PC-3 (cell line): ENCODE results near the gene PLEKHA1. TPM values are rescaled to one million over a fixed set of nuclear protein-coding genes. Genes with fewer than 3 reads are reported as not detected.
A peak's percentile ranks its signal among the peaks of the same experiment; 100 is the strongest.

Experiments used
- ATAC-seq: fragments of 200-7000 bp; cut with Tn5 transposase; 2 replicates; pipeline ENCODE4 v1.9.1; 2020; ENCODE audit warnings: mild to moderate bottlenecking, moderate library complexity
- BruUV-seq: library from RNA; stranded (reverse); fragments of 400-500 nt; replicated peaks from 2 replicates; lab custom pipeline; 2021; lab: Mats Ljungman, UMichigan
- CTCF ChIA-PET: fragments of 300-600 bp; sonication (Branson Sonifier 250); formaldehyde crosslinking; loops from one replicate; lab custom pipeline; 2022; ENCODE audit warnings: antibody characterized with exemption; lab: Charles Lee
- POLR2A ChIA-PET: fragments of 300-600 bp; sonication (Branson Sonifier 250); formaldehyde crosslinking; loops from one replicate; lab custom pipeline; 2022; ENCODE audit warnings: antibody characterized with exemption; ENCODE audit not compliant: unreplicated experiment; lab: Charles Lee
- DNase-seq: peaks from one replicate; pipeline ENCODE4 v3.0.0-alpha.2; 2015
- H2AFZ ChIP-seq: fragments of 300-600 bp; sonication (generic); 2 replicates; pipeline ENCODE4 v1.6.0; 2016; ENCODE audit warnings: antibody characterized with exemption, low read length
- H3F3A ChIP-seq: fragments of 300-600 bp; sonication (generic); one replicate; pipeline ENCODE4 v1.6.0; 2017; ENCODE audit warnings: antibody characterized with exemption, low read length, control low read depth, mild to moderate bottlenecking; ENCODE audit not compliant: unreplicated experiment
- H3K27ac ChIP-seq: fragments of 300-600 bp; sonication (generic); 2 replicates; pipeline ENCODE4 v1.5.1; 2016; ENCODE audit warnings: mild to moderate bottlenecking, low read length
- H3K27me3 ChIP-seq: fragments of 300-600 bp; sonication (generic); 2 replicates; pipeline ENCODE4 v1.6.1; 2016; ENCODE audit warnings: low read length, mixed read lengths
- H3K36me3 ChIP-seq: fragments of 300-600 bp; sonication (generic); 2 replicates; pipeline ENCODE4 v1.6.1; 2016; ENCODE audit warnings: low read depth, mixed run types, low read length, mixed read lengths
- H3K4me1 ChIP-seq: fragments of 300-600 bp; sonication (generic); 2 replicates; pipeline ENCODE4 v1.5.1; 2016; ENCODE audit warnings: low read length; ENCODE audit not compliant: insufficient read depth
- H3K4me2 ChIP-seq: fragments of 300-600 bp; sonication (generic); 2 replicates; pipeline ENCODE4 v1.6.0; 2016; ENCODE audit warnings: low read length
- H3K4me3 ChIP-seq: fragments of 300-600 bp; sonication (generic); 2 replicates; pipeline ENCODE4 v1.5.1; 2016; ENCODE audit warnings: mild to moderate bottlenecking, low read length, mixed read lengths
- H3K79me2 ChIP-seq: fragments of 300-600 bp; sonication (generic); 2 replicates; pipeline ENCODE4 v1.6.1; 2017; ENCODE audit warnings: low read length, mixed read lengths
- H3K9ac ChIP-seq: fragments of 300-600 bp; sonication (generic); 2 replicates; pipeline ENCODE4 v1.6.0; 2016; ENCODE audit warnings: mild to moderate bottlenecking, low read length
- H3K9me2 ChIP-seq: fragments of 300-600 bp; sonication (generic); replicated peaks from 2 replicates; pipeline ENCODE4 v1.6.1; 2016; ENCODE audit warnings: mixed run types, low read length, mixed read lengths
- H3K9me3 ChIP-seq: fragments of 300-600 bp; sonication (generic); 2 replicates; pipeline ENCODE4 v1.6.1; 2016; ENCODE audit warnings: low read length, mixed read lengths
- H4K20me1 ChIP-seq: fragments of 300-600 bp; sonication (generic); 2 replicates; pipeline ENCODE4 v1.6.1; 2016; ENCODE audit warnings: low read length, mixed read lengths
- EZH2 ChIP-seq: fragments of 300-600 bp; sonication (generic); IDR thresholded peaks from one replicate; pipeline ENCODE4 v1.6.1; 2017; ENCODE audit warnings: antibody characterized with exemption, mild to moderate bottlenecking, low read length; ENCODE audit not compliant: unreplicated experiment
- EZH2phosphoT487 ChIP-seq: fragments of 300-600 bp; sonication (generic); IDR thresholded peaks from 2 replicates; pipeline ENCODE4 v1.6.1; 2018; ENCODE audit warnings: mild to moderate bottlenecking, antibody characterized with exemption, low read length, borderline replicate concordance
- intact Hi-C: fragments of 100-400 bp; cut with micrococcal nuclease; formaldehyde crosslinking; loops from 2 replicates; pipeline ENCODE4 v1.9.0; 2023
- total RNA-seq: library from RNA; depleted of rRNA; stranded (reverse); fragments of >200 nt; gene quantifications from 2 replicates; pipeline ENCODE4 v1.2.3, GENCODE V29; 2014
- TF ChIP-seq, protein P1 (sequence below): fragments of 300-600 bp; sonication (generic); conservative IDR thresholded peaks from 2 replicates; pipeline ENCODE4 v1.5.1; 2017; ENCODE audit warnings: antibody characterized with exemption, low read depth, mild to moderate bottlenecking, low read length

PLEKHA1 gene
- total RNA-seq, 1 experiment from 2014 or later = 5.2 TPM

DNA sequence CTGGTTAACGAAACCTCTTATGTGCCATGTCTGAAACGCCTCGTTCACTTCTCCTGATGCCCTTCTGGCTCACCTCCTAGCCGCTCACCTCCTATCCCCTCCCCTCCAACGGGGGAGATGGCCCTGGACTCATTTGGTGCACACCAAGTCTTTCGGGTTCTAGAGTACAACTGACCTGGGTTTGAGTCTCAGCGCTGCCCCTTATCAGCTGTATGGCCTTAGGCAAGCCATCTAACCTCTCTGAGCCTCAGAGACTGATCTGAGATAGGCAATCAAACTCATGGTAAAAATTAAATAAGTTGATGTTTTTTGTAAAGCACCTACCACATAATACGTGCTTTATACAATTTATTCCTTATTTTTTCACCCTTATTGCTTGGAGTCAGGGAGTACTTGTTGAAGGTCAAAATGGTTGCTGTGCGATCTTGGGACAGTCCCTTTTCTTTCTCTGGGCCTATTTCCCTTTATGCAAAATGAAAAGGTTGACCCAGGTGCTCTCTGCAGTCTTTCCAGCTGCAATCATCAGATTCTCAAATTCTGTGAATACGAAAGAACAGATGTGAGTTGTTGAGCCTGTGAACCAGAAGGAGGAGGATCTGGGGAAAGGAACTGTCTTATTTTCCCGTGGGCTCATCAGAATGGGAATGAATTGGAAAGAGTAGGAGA is 31.2 kb upstream of the PLEKHA1 start:
- H3K27ac ChIP-seq = no peak overlapping the region
- no peaks in the 10 kb centered on the region for H3K36me3 ChIP-seq
- no peak for ATAC-seq
- no peaks in the 10 kb centered on the region; the same call in 1 of the 2 replicates for H3K4me1 ChIP-seq
- H3K9me3 ChIP-seq = no peaks in the 10 kb centered on the region
- H3K9ac ChIP-seq = no peak overlapping the region
- H3K4me3 ChIP-seq = no peak overlapping the region
- TF ChIP-seq, protein P1, sequence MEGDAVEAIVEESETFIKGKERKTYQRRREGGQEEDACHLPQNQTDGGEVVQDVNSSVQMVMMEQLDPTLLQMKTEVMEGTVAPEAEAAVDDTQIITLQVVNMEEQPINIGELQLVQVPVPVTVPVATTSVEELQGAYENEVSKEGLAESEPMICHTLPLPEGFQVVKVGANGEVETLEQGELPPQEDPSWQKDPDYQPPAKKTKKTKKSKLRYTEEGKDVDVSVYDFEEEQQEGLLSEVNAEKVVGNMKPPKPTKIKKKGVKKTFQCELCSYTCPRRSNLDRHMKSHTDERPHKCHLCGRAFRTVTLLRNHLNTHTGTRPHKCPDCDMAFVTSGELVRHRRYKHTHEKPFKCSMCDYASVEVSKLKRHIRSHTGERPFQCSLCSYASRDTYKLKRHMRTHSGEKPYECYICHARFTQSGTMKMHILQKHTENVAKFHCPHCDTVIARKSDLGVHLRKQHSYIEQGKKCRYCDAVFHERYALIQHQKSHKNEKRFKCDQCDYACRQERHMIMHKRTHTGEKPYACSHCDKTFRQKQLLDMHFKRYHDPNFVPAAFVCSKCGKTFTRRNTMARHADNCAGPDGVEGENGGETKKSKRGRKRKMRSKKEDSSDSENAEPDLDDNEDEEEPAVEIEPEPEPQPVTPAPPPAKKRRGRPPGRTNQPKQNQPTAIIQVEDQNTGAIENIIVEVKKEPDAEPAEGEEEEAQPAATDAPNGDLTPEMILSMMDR = no peak
- no peak for TF ChIP-seq EZH2phosphoT487
- no peak for TF ChIP-seq EZH2
- DNase-seq = no peak
- H2AFZ ChIP-seq = no peak overlapping the region
- H3K79me2 ChIP-seq = no peaks in the 10 kb centered on the region
- POLR2A ChIA-PET = no interaction called here
- CTCF ChIA-PET = interaction anchor here (0.6 to 1.1 kb wide), 7 partner anchors 10 to 222 kb away, joined by 3 to 11 read pairs (median 3); partner anchors contain the start of gene PLEKHA1
- no peak overlapping the region for H3K4me2 ChIP-seq
- no peaks in the 10 kb centered on the region for H3K27me3 ChIP-seq
- intact Hi-C loops = loop anchor here (2.0 to 5.0 kb wide), 3 partner anchors 32 to 224 kb away; partner anchors contain the start of gene PLEKHA1
- no peaks in the 10 kb centered on the region for H4K20me1 ChIP-seq
- H3K9me2 ChIP-seq = no peaks in the 10 kb centered on the region
- BruUV-seq = no TSS peak
- H3F3A ChIP-seq = no peaks in the 10 kb centered on the region

DNA sequence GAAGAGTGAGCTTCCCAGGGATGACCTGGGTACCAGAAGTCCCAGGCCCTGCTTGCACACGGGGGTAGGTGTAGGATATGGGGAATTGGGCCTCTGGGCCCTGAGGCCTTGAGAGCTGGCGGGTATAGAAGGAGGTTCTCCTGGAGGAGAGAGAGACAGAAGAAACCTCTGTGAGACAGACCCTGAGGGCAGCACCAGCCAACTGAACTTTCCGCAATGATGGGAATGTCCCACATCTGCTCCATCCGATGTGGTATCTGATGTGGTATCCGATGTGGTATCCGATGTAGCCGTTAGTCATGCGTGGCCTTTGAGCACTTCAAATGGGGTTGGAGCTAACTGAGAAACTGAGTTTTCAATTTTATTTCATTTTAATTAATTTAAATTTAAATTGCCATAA is 30.6 kb upstream of the PLEKHA1 start:
- Histone ChIP-seq H3F3A (no peaks in the 10 kb centered on the region), H3K27ac (no peak overlapping the region), H3K79me2 (no peaks in the 10 kb centered on the region), H3K9me3 (no peaks in the 10 kb centered on the region), H4K20me1 (no peaks in the 10 kb centered on the region), H3K36me3 (no peaks in the 10 kb centered on the region), H2AFZ (no peak overlapping the region), H3K4me3 (no peak overlapping the region), H3K27me3 (no peaks in the 10 kb centered on the region), H3K9me2 (no peaks in the 10 kb centered on the region), H3K4me1 (no peaks in the 10 kb centered on the region; the same call in 1 of the 2 replicates), H3K4me2 (no peak overlapping the region), H3K9ac (no peak overlapping the region)
- DNase-seq = no peak
- ChIA-PET POLR2A (no interaction called here), CTCF (interaction anchor here (0.6 kb wide), 1 partner anchor 8 kb away, joined by 3 read pairs; no protein-coding TSS in a partner anchor)
- BruUV-seq = no TSS peak
- intact Hi-C loops = loop anchor here (2.0 to 5.0 kb wide), 3 partner anchors 31 to 223 kb away; partner anchors contain the start of gene PLEKHA1
- TF ChIP-seq EZH2 = no peak
- TF ChIP-seq EZH2phosphoT487 = no peak
- TF ChIP-seq, protein P1 = no peak
- no peak for ATAC-seq

DNA sequence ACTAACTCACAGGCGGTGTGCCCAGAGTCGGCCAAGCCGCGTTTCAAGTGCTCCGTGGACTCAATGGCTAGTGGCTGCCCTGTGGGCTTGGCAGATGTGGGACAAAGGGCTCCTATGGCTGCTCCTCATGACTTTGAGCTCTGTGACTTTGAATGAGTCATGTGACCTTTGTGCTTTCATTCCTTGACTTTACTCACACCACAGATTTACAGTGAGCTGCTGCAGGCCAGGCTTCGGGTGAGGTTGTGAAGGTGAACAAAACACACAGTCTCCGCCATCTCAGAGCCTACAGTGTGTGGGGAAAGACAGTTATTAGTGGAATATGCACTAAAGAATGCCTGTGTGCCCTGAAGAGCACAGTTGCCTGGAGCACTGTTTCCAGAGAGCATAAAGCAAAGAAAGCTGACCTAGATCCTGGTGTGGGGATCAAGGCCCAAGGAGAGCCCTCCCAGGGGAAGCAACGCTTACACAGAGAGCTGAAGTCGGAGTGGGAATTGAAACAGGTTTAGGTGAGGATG is 29.7 kb upstream of the PLEKHA1 start:
- intact Hi-C loops = loop anchor here (5.0 kb wide), 1 partner anchor 223 kb away; no protein-coding TSS in a partner anchor
- BruUV-seq = no TSS peak
- DNase-seq = peak; percentile 20
- H3K36me3 ChIP-seq = no peaks in the 10 kb centered on the region
- no peaks in the 10 kb centered on the region for H3F3A ChIP-seq
- no peaks in the 10 kb centered on the region for H3K27me3 ChIP-seq
- no peak overlapping the region for H2AFZ ChIP-seq
- H3K4me3 ChIP-seq = no peak overlapping the region
- no peak overlapping the region for H3K9ac ChIP-seq
- no peaks in the 10 kb centered on the region for H3K9me2 ChIP-seq
- CTCF ChIA-PET = interaction anchor here (0.6 kb wide), 1 partner anchor 794 kb away, joined by 3 read pairs; no protein-coding TSS in a partner anchor
- no peaks in the 10 kb centered on the region for H4K20me1 ChIP-seq
- POLR2A ChIA-PET = no interaction called here
- no peak overlapping the region for H3K4me2 ChIP-seq
- TF ChIP-seq, protein P1 = no peak
- TF ChIP-seq EZH2 (no peak), EZH2phosphoT487 (no peak)
- ATAC-seq = peak; percentile 36
- no peaks in the 10 kb centered on the region for H3K9me3 ChIP-seq
- H3K4me1 ChIP-seq = no peaks in the 10 kb centered on the region; the same call in 1 of the 2 replicates
- H3K27ac ChIP-seq = no peak overlapping the region
- H3K79me2 ChIP-seq = no peaks in the 10 kb centered on the region
